HFF-Myc (cell line): ENCODE measurements around the gene NDUFB11.

ENCODE experiments used
- DNase-seq: peaks from one replicate; pipeline ENCODE4 v3.0.0-alpha.2; 2011; ENCODE audit warnings: low read depth; ENCODE audit errors: extremely low read depth
- H3K4me3 ChIP-seq: replicated peaks from 2 replicates; pipeline ENCODE4 v1.5.1; 2011; ENCODE audit warnings: low read depth, mild to moderate bottlenecking, control low read depth, low read length
- CTCF ChIP-seq: IDR thresholded peaks from 2 replicates; pipeline ENCODE4 v1.5.1; 2012; ENCODE audit warnings: mild to moderate bottlenecking, low read depth, low read length, control low read depth; ENCODE audit errors: missing control alignments

Gene NDUFB11

GRCh38 chrX:47144626-47145394 lies at the start of gene NDUFB11, which contains the start of gene RBM10:
NDUFB11 (minus strand) TSS chrX:47144702; CDS start chrX:47144679, 23 bp downstream.
RBM10 (plus strand) TSS chrX:47145221; CDS start chrX:47147482, 2,261 bp downstream.
- DNase-seq = peak; percentile 70
- peak; percentile 54 for TF ChIP-seq CTCF
- H3K4me3 ChIP-seq = peak within 1 kb of the TSS; percentile 70

- peak; percentile 61 for TF ChIP-seq CTCF
- peak within 1 kb of the TSS; percentile 67 for H3K4me3 ChIP-seq
- DNase-seq = peak; percentile 85
Observed at GRCh38 chrX:47193475-47194193, 49.1 kb upstream of the NDUFB11 start, which contains the start of gene UBA1. UBA1 (plus strand) TSS chrX:47193829; CDS start chrX:47198803, 4,974 bp downstream.

GRCh38 chrX:47191806-47192401 lies 47.4 kb upstream of the NDUFB11 start:
- H3K4me3 ChIP-seq = peak overlapping the region; percentile 72
- no peak for TF ChIP-seq CTCF
- DNase-seq = no peak

- TF ChIP-seq CTCF = no peak
- DNase-seq = no peak
- H3K4me3 ChIP-seq = peak overlapping the region; percentile 72
Observed at GRCh38 chrX:47191331-47191730, 46.8 kb upstream of the NDUFB11 start.

GRCh38 chrX:47190445-47191269 lies 46.2 kb upstream of the NDUFB11 start:
- DNase-seq = peak; percentile 80
- TF ChIP-seq CTCF = no peak
- peak overlapping the region; percentile 72 for H3K4me3 ChIP-seq

- no peak for TF ChIP-seq CTCF
- DNase-seq = no peak
- H3K4me3 ChIP-seq = no peak overlapping the region
Observed at GRCh38 chrX:47189906-47190305, 45.4 kb upstream of the NDUFB11 start.
